GM12878 (cell line): ENCODE results near the gene RPL22. TPM values are rescaled to one million over a fixed set of nuclear protein-coding genes. Genes with fewer than 3 reads are reported as not detected.

Experiments used
- ATAC-seq: fragments of 200-7000 bp; cut with Tn5 transposase; 3 replicates; pipeline ENCODE4 v1.9.1; 2020; ENCODE audit warnings: mild to moderate bottlenecking, moderate library complexity
- BruUV-seq: library from RNA; stranded (reverse); fragments of 400-500 nt; replicated peaks from 2 replicates; lab custom pipeline; 2021; lab: Mats Ljungman, UMichigan
- CTCF ChIA-PET: fragments of 300-600 bp; sonication (Branson Sonifier 250); formaldehyde crosslinking; extraction: SDS; loops from one replicate; lab custom pipeline; 2021; ENCODE audit warnings: inconsistent platforms; lab: Yijun Ruan, JAX
- POLR2A ChIA-PET: fragments of 350-600 bp; formaldehyde crosslinking; extraction: SDS; loops from one replicate; lab custom pipeline; 2021; ENCODE audit warnings: inconsistent platforms; lab: Charles Lee
- RAD21 ChIA-PET: fragments of 300-600 bp; sonication (Branson Sonifier 250); formaldehyde crosslinking; loops from one replicate; lab custom pipeline; 2023; ENCODE audit warnings: antibody characterized with exemption; ENCODE audit not compliant: unreplicated experiment; lab: Charles Lee
- SMC1A ChIA-PET: fragments of 300-600 bp; sonication (Branson Sonifier 250); formaldehyde crosslinking; loops from one replicate; lab custom pipeline; 2023; ENCODE audit not compliant: unreplicated experiment, uncharacterized antibody; lab: Charles Lee
- DNase-seq: peaks from one replicate; pipeline ENCODE4 v3.0.0-alpha.2; 2011; ENCODE audit warnings: low read depth, low spot score
- FAIRE-seq: peaks from 3 replicates; lab custom pipeline; 2011; peaks lifted over from hg19 to GRCh38; lab: Jason Lieb, UNC
- H2AFZ ChIP-seq: 2 replicates; pipeline ENCODE4 v1.6.0; 2011; ENCODE audit warnings: low read depth, low read length, control low read depth; ENCODE audit not compliant: control insufficient read depth
- H3K27ac ChIP-seq: 2 replicates; pipeline ENCODE4 v1.5.1; 2011; ENCODE audit warnings: control low read depth; ENCODE audit not compliant: control insufficient read depth, insufficient read depth
- H3K27me3 ChIP-seq, 2 experiments: replicated peaks in 1 of 2; 2 replicates each; pipeline versions ENCODE4 v1.6.0 to v1.6.1; 2011; ENCODE audit warnings: low read length in 1 of 2; ENCODE audit not compliant: control insufficient read depth in 2 of 2, insufficient read depth in 2 of 2
- H3K36me3 ChIP-seq, 2 experiments: 2 replicates each; pipeline ENCODE4 v1.5.1; 2011; ENCODE audit warnings: low read length in 1 of 2; ENCODE audit not compliant: control insufficient read depth in 2 of 2, insufficient read depth in 2 of 2
- H3K4me1 ChIP-seq: 2 replicates; pipeline ENCODE4 v1.6.1; 2011; ENCODE audit warnings: mild to moderate bottlenecking, low read length, moderate library complexity, mixed read lengths; ENCODE audit not compliant: control insufficient read depth, insufficient read depth
- H3K4me2 ChIP-seq: 2 replicates; pipeline ENCODE4 v1.6.0; 2011; ENCODE audit warnings: control low read depth; ENCODE audit not compliant: control insufficient read depth, insufficient read depth
- H3K4me3 ChIP-seq: fragments of 200-600 bp; sonication (generic); 2 replicates; pipeline ENCODE4 v1.5.1; 2016
- H3K79me2 ChIP-seq: 2 replicates; pipeline ENCODE4 v1.6.0; 2011; ENCODE audit warnings: low read length; ENCODE audit not compliant: control insufficient read depth, insufficient read depth
- H3K9ac ChIP-seq: 2 replicates; pipeline ENCODE4 v1.8.0; 2011; ENCODE audit warnings: low read length, control low read depth, mixed read lengths; ENCODE audit not compliant: control insufficient read depth, insufficient read depth
- H3K9me3 ChIP-seq: replicated peaks from 3 replicates; pipeline ENCODE4 v1.5.1; 2011; ENCODE audit warnings: mild to moderate bottlenecking, low read length; ENCODE audit not compliant: control insufficient read depth, insufficient read depth
- H4K20me1 ChIP-seq: 2 replicates; pipeline ENCODE4 v1.6.0; 2011; ENCODE audit not compliant: control insufficient read depth, insufficient read depth
- CBFB ChIP-seq: IDR thresholded peaks from 2 replicates; pipeline ENCODE4 v1.6.1; 2016; ENCODE audit warnings: antibody characterized with exemption, low read depth
- CBX3 ChIP-seq: fragments of 200-600 bp; sonication (generic); IDR thresholded peaks from 2 replicates; pipeline ENCODE4 v1.6.1; 2016; ENCODE audit warnings: low read depth, borderline replicate concordance
- EED ChIP-seq: sonication (generic); IDR thresholded peaks from 2 replicates; pipeline ENCODE4 v1.6.1; 2016; ENCODE audit warnings: antibody characterized with exemption, low read depth
- HDAC6 ChIP-seq: fragments of 200-600 bp; sonication (generic); IDR thresholded peaks from one replicate; pipeline ENCODE4 v1.8.0; 2017; ENCODE audit warnings: antibody characterized with exemption; ENCODE audit not compliant: unreplicated experiment
- MLLT1 ChIP-seq: fragments of 450-650 bp; IDR thresholded peaks from 2 replicates; pipeline ENCODE4 v1.6.1; 2016; ENCODE audit warnings: mild to moderate bottlenecking
- MXI1 ChIP-seq: fragments of 150-350 bp; IDR thresholded peaks from 2 replicates; pipeline ENCODE4 v1.6.1; 2011; ENCODE audit warnings: low read depth, mild to moderate bottlenecking, inconsistent platforms, low read length, improper control_type of control experiment
- MYB ChIP-seq: fragments of 150-350 bp; IDR thresholded peaks from 2 replicates; pipeline ENCODE4 v1.6.1; 2014; ENCODE audit warnings: mild to moderate bottlenecking, low read depth, low read length, borderline replicate concordance
- PAX5 ChIP-seq: IDR thresholded peaks from 2 replicates; pipeline ENCODE4 v1.6.1; 2011; ENCODE audit warnings: low read depth, low read length, borderline replicate concordance
- SREBF2 ChIP-seq: IDR thresholded peaks from 2 replicates; pipeline ENCODE4 v1.6.1; 2012; ENCODE audit warnings: mild to moderate bottlenecking, low read length
- TAF1 ChIP-seq: IDR thresholded peaks from 2 replicates; pipeline ENCODE4 v1.6.1; 2011; ENCODE audit warnings: mild to moderate bottlenecking, low read depth, low read length, borderline replicate concordance
- WGBS: methylation state at CpG from one replicate; pipeline ENCODE4 v1.1.6; 2016; ENCODE audit warnings: low lambda C conversion rate; ENCODE audit not compliant: insufficient replicate concordance, insufficient coverage; ENCODE audit errors: missing lambda C conversion rate; 5-methylcytosine and 5-hydroxymethylcytosine counted together
- in situ Hi-C: fragments of 300-500 bp; cut with MboI; formaldehyde crosslinking; loops from 9 replicates; pipeline ENCODE4 v1.14.3; 2018; ENCODE audit warnings: mixed read lengths
- intact Hi-C: fragments of 100-400 bp; cut with micrococcal nuclease; formaldehyde crosslinking; loops from one replicate; pipeline ENCODE4 v1.14.2; 2022; ENCODE audit not compliant: unreplicated experiment
- polyA plus RNA-seq, 11 experiments: library from polyadenylated mRNA; depleted of rRNA in 4 of 11; unstranded in 6 of 11; stranded (reverse) in 5 of 11; fragments of >200 nt; fragmentation: Nextera tagmentation in 4 of 11; fragmentation: Illumina TruSeq in 1 of 11; extraction: Ambion mirVana in 4 of 11; extraction: Trizol in 1 of 11; gene quantifications; 1 replicate in 1 of 11; 2 replicates in 10 of 11; pipeline versions ENCODE4 v1.2.1 to v1.2.3, GENCODE V29; 2011 to 2016; ENCODE audit warnings: inconsistent platforms in 2 of 11, missing spikeins in 2 of 11, low read depth in 1 of 11
- total RNA-seq, 4 experiments: library from RNA; depleted of rRNA in 3 of 4; stranded (reverse); fragments of >200 nt in 3 of 4; fragmentation: Illumina TruSeq in 1 of 4; extraction: Trizol in 1 of 4; gene quantifications; 2 replicates each; pipeline versions ENCODE4 v1.2.1 to v1.2.3, GENCODE V29; 2013 to 2021
- TF ChIP-seq, protein P1 (sequence below): fragments of 450-650 bp; formaldehyde crosslinking; IDR thresholded peaks from 2 replicates; pipeline ENCODE4 v1.4.0; 2020; ENCODE audit warnings: mild to moderate bottlenecking, moderate library complexity

The RPL22 gene
- total and polyA plus RNA-seq, 10 of the 15 experiments (the other 5 are each of a cell fraction or from before 2014, with no cell fraction given), result 191 to 560 (median 430) TPM

DNA sequence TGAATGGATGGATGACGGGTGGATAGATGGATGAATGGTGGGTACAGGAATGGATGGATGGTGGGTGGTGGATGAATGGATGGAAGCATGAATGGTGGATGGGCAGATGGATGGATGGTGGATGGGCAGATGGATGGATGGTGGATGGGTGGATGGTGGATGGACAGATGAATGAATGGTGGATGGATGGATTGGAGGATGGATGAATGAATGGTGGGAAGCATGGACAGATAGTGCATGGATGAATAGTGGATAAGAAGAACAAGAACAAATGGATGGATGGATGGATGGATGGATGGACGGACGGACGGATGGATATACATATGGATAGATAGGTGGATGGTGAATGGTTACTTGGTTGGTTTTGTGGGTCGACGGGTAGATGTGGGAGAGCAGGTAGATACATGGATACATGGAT is 24.0 kb downstream of the RPL22 start:
- Histone ChIP-seq H3K36me3 (no peaks in the 10 kb centered on the region), H4K20me1 (no peaks in the 10 kb centered on the region), H2AFZ (no peak overlapping the region), H3K4me3 (no peak overlapping the region), H3K27ac (no peak overlapping the region), H3K4me2 (no peak overlapping the region), H3K79me2 (no peaks in the 10 kb centered on the region), H3K9ac (no peak overlapping the region), H3K4me1 (no peaks in the 10 kb centered on the region), H3K27me3 (peaks cover 0 to 5% of the 10 kb centered on the region in 2 experiments; a peak in 2 of 4 replicates), H3K9me3 (no peaks in the 10 kb centered on the region; the same call in 2 of the 3 replicates)
- ATAC-seq (no peak), DNase-seq (no peak), FAIRE-seq (no peak)
- BruUV-seq, result no TSS peak
- in situ Hi-C loops, result no loop called here
- ChIA-PET POLR2A (no interaction called here), RAD21 (no interaction called here), CTCF (no interaction called here), SMC1A (no interaction called here)
- intact Hi-C loops, result no loop called here
- no peak for TF ChIP-seq MXI1
- no peak for TF ChIP-seq EED
- no peak for TF ChIP-seq MLLT1
- no peak for TF ChIP-seq SREBF2
- no peak for TF ChIP-seq TAF1
- no peak for TF ChIP-seq PAX5
- TF ChIP-seq CBX3, result no peak
- TF ChIP-seq, protein P1, sequence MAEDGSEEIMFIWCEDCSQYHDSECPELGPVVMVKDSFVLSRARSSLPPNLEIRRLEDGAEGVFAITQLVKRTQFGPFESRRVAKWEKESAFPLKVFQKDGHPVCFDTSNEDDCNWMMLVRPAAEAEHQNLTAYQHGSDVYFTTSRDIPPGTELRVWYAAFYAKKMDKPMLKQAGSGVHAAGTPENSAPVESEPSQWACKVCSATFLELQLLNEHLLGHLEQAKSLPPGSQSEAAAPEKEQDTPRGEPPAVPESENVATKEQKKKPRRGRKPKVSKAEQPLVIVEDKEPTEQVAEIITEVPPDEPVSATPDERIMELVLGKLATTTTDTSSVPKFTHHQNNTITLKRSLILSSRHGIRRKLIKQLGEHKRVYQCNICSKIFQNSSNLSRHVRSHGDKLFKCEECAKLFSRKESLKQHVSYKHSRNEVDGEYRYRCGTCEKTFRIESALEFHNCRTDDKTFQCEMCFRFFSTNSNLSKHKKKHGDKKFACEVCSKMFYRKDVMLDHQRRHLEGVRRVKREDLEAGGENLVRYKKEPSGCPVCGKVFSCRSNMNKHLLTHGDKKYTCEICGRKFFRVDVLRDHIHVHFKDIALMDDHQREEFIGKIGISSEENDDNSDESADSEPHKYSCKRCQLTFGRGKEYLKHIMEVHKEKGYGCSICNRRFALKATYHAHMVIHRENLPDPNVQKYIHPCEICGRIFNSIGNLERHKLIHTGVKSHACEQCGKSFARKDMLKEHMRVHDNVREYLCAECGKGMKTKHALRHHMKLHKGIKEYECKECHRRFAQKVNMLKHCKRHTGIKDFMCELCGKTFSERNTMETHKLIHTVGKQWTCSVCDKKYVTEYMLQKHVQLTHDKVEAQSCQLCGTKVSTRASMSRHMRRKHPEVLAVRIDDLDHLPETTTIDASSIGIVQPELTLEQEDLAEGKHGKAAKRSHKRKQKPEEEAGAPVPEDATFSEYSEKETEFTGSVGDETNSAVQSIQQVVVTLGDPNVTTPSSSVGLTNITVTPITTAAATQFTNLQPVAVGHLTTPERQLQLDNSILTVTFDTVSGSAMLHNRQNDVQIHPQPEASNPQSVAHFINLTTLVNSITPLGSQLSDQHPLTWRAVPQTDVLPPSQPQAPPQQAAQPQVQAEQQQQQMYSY (CRISPR knock-in tag), result no peak
- no peak for TF ChIP-seq MYB
- no peak for TF ChIP-seq HDAC6
- no peak for TF ChIP-seq CBFB
- 71% methylated on average over 6 of the region's 6 CpGs for WGBS
